ENCODE measurements around the gene CCL8.

The CCL8 gene

GRCh38 chr17:34367486-34368195 is 48.4 kb downstream of the CCL8 start:
- Histone ChIP-seq H3K36me3 (ENCODE audit: control insufficient read depth, insufficient read depth, low read length) (no peaks in the 10 kb centered on the region), H3K4me3 (ENCODE audit: low read depth, low read length) (no peak overlapping the region), H3K27ac (ENCODE audit: low read depth, low read length) (no peak overlapping the region), H3K9ac (ENCODE audit: low read length) (no peak overlapping the region), H3K27me3 (ENCODE audit: control insufficient read depth, insufficient read depth, low read length) (peaks cover 3% of the 10 kb centered on the region; the same call in 1 of the 2 replicates), H3K9me3 (ENCODE audit: control insufficient read depth, insufficient read depth, low read depth, low read length) (no peaks in the 10 kb centered on the region), H3K4me1 (ENCODE audit: control insufficient read depth, insufficient read depth, low read length) (no peaks in the 10 kb centered on the region)

- H3K4me3 ChIP-seq (ENCODE audit: low read depth, low read length): no peak overlapping the region
- H3K27ac ChIP-seq (ENCODE audit: low read depth, low read length): no peak overlapping the region
- H3K9ac ChIP-seq (ENCODE audit: low read length): no peak overlapping the region
- no peaks in the 10 kb centered on the region for H3K4me1 ChIP-seq (ENCODE audit: control insufficient read depth, insufficient read depth, low read length)
- H3K36me3 ChIP-seq (ENCODE audit: control insufficient read depth, insufficient read depth, low read length): no peaks in the 10 kb centered on the region
- H3K9me3 ChIP-seq (ENCODE audit: control insufficient read depth, insufficient read depth, low read depth, low read length): no peaks in the 10 kb centered on the region
- no peaks in the 10 kb centered on the region for H3K27me3 ChIP-seq (ENCODE audit: control insufficient read depth, insufficient read depth, low read length)
These were observed 49.1 kb downstream of the CCL8 start for GRCh38 chr17:34368196-34368945.

- Histone ChIP-seq H3K36me3 (ENCODE audit: control insufficient read depth, insufficient read depth, low read length) (no peaks in the 10 kb centered on the region), H3K9me3 (ENCODE audit: control insufficient read depth, insufficient read depth, low read depth, low read length) (no peaks in the 10 kb centered on the region), H3K27ac (ENCODE audit: low read depth, low read length) (no peak overlapping the region), H3K27me3 (ENCODE audit: control insufficient read depth, insufficient read depth, low read length) (no peaks in the 10 kb centered on the region), H3K4me1 (ENCODE audit: control insufficient read depth, insufficient read depth, low read length) (no peaks in the 10 kb centered on the region), H3K9ac (ENCODE audit: low read length) (no peak overlapping the region), H3K4me3 (ENCODE audit: low read depth, low read length) (no peak overlapping the region)
These were observed 49.8 kb downstream of the CCL8 start for GRCh38 chr17:34368946-34369500.

GRCh38 chr17:34369571-34369970 is 50.3 kb downstream of the CCL8 start:
- Histone ChIP-seq H3K9ac (ENCODE audit: low read length) (no peak overlapping the region), H3K36me3 (ENCODE audit: control insufficient read depth, insufficient read depth, low read length) (no peaks in the 10 kb centered on the region), H3K9me3 (ENCODE audit: control insufficient read depth, insufficient read depth, low read depth, low read length) (no peaks in the 10 kb centered on the region), H3K27ac (ENCODE audit: low read depth, low read length) (no peak overlapping the region), H3K4me3 (ENCODE audit: low read depth, low read length) (no peak overlapping the region), H3K4me1 (ENCODE audit: control insufficient read depth, insufficient read depth, low read length) (no peaks in the 10 kb centered on the region), H3K27me3 (ENCODE audit: control insufficient read depth, insufficient read depth, low read length) (no peaks in the 10 kb centered on the region)

GRCh38 chr17:34370376-34370996 is 51.3 kb downstream of the CCL8 start:
- H3K9ac ChIP-seq (ENCODE audit: low read length): no peak overlapping the region
- no peak overlapping the region for H3K27ac ChIP-seq (ENCODE audit: low read depth, low read length)
- H3K27me3 ChIP-seq (ENCODE audit: control insufficient read depth, insufficient read depth, low read length): no peaks in the 10 kb centered on the region
- H3K36me3 ChIP-seq (ENCODE audit: control insufficient read depth, insufficient read depth, low read length): no peaks in the 10 kb centered on the region
- no peaks in the 10 kb centered on the region for H3K4me1 ChIP-seq (ENCODE audit: control insufficient read depth, insufficient read depth, low read length)
- H3K4me3 ChIP-seq (ENCODE audit: low read depth, low read length): no peak overlapping the region
- H3K9me3 ChIP-seq (ENCODE audit: control insufficient read depth, insufficient read depth, low read depth, low read length): no peaks in the 10 kb centered on the region

- Histone ChIP-seq H3K36me3 (ENCODE audit: control insufficient read depth, insufficient read depth, low read length) (no peaks in the 10 kb centered on the region), H3K27ac (ENCODE audit: low read depth, low read length) (no peak overlapping the region), H3K9ac (ENCODE audit: low read length) (no peak overlapping the region), H3K4me3 (ENCODE audit: low read depth, low read length) (no peak overlapping the region), H3K27me3 (ENCODE audit: control insufficient read depth, insufficient read depth, low read length) (no peaks in the 10 kb centered on the region), H3K9me3 (ENCODE audit: control insufficient read depth, insufficient read depth, low read depth, low read length) (no peaks in the 10 kb centered on the region), H3K4me1 (ENCODE audit: control insufficient read depth, insufficient read depth, low read length) (no peaks in the 10 kb centered on the region)
These were observed 51.8 kb downstream of the CCL8 start for GRCh38 chr17:34370997-34371395.
